GM23338 (cell line): ENCODE data around the gene RFC1. TPM values are rescaled to one million over a fixed set of nuclear protein-coding genes. Genes with fewer than 3 reads are reported as not detected.

Experiments used
- ATAC-seq: fragments of 200-7000 bp; cut with Tn5 transposase; 3 replicates; pipeline ENCODE4 v1.9.1; 2020
- DNase-seq: peaks from one replicate; pipeline ENCODE4 v3.0.0-alpha.2; 2015; ENCODE audit warnings: low spot score
- H2AFZ ChIP-seq: fragments of 200-600 bp; sonication (generic); 2 replicates; pipeline ENCODE4 v1.8.0; 2016; ENCODE audit warnings: antibody characterized with exemption, mild to moderate bottlenecking, moderate library complexity
- H3F3A ChIP-seq: fragments of 200-600 bp; sonication (generic); replicated peaks from 2 replicates; pipeline ENCODE4 v1.8.0; 2017; ENCODE audit warnings: antibody characterized with exemption, mixed run types, low read depth
- H3K27ac ChIP-seq: fragments of 200-600 bp; sonication (generic); 2 replicates; pipeline ENCODE4 v1.6.1; 2016; ENCODE audit warnings: low read depth
- H3K27me3 ChIP-seq: fragments of 200-600 bp; sonication (generic); 2 replicates; pipeline ENCODE4 v1.8.0; 2016; ENCODE audit warnings: mild to moderate bottlenecking, mixed run types, moderate library complexity; ENCODE audit not compliant: insufficient read depth
- H3K36me3 ChIP-seq: fragments of 200-600 bp; sonication (generic); 2 replicates; pipeline ENCODE4 v1.8.0; 2016; ENCODE audit warnings: mild to moderate bottlenecking; ENCODE audit not compliant: insufficient read depth
- H3K4me1 ChIP-seq: fragments of 200-600 bp; sonication (generic); 2 replicates; pipeline ENCODE4 v1.8.0; 2016; ENCODE audit warnings: mild to moderate bottlenecking, moderate library complexity; ENCODE audit not compliant: insufficient read depth
- H3K4me2 ChIP-seq: fragments of 200-600 bp; sonication (generic); 2 replicates; pipeline ENCODE4 v1.7.1; 2017; ENCODE audit warnings: mixed run types
- H3K4me3 ChIP-seq: fragments of 200-600 bp; sonication (generic); 2 replicates; pipeline ENCODE4 v1.6.1; 2016; ENCODE audit warnings: mixed run types
- H3K79me2 ChIP-seq: fragments of 200-600 bp; sonication (generic); replicated peaks from 2 replicates; pipeline ENCODE4 v1.8.0; 2017; ENCODE audit warnings: mild to moderate bottlenecking; ENCODE audit not compliant: insufficient read depth
- H3K9me2 ChIP-seq: fragments of 200-600 bp; sonication (generic); 2 replicates; pipeline ENCODE4 v1.8.0; 2017; ENCODE audit not compliant: insufficient read depth
- H4K20me1 ChIP-seq: fragments of 200-600 bp; sonication (generic); replicated peaks from 2 replicates; pipeline ENCODE4 v1.8.0; 2017; ENCODE audit warnings: mild to moderate bottlenecking; ENCODE audit not compliant: insufficient read depth
- H3K27ac Mint-ChIP-seq: 2 replicates; pipeline ENCODE4 v1.8.0; 2020; ENCODE audit warnings: inconsistent platforms, mild to moderate bottlenecking, moderate library complexity, mixed read lengths
- H3K27me3 Mint-ChIP-seq: 3 replicates; pipeline ENCODE4 v1.8.0; 2022; ENCODE audit warnings: low read depth, mild to moderate bottlenecking, moderate library complexity, mixed read lengths, inconsistent platforms; ENCODE audit not compliant: insufficient read depth, poor library complexity
- H3K36me3 Mint-ChIP-seq: 3 replicates; pipeline ENCODE4 v1.8.0; 2021; ENCODE audit warnings: low read depth, mild to moderate bottlenecking, inconsistent platforms, moderate library complexity, mixed read lengths
- H3K4me1 Mint-ChIP-seq: 3 replicates; pipeline ENCODE4 v1.8.0; 2020; ENCODE audit warnings: mild to moderate bottlenecking, inconsistent platforms, mixed read lengths
- H3K4me3 Mint-ChIP-seq: 3 replicates; pipeline ENCODE4 v1.8.0; 2021; ENCODE audit warnings: moderate library complexity, mild to moderate bottlenecking, inconsistent platforms, mixed read lengths
- H3K9me3 Mint-ChIP-seq: 3 replicates; pipeline ENCODE4 v1.8.0; 2020; ENCODE audit warnings: moderate library complexity, mild to moderate bottlenecking, inconsistent platforms, mixed read lengths
- CREB1 ChIP-seq: fragments of 250-450 bp; sonication (Bioruptor Pico); IDR thresholded peaks from 2 replicates; pipeline ENCODE4 v1.5.0; 2020; ENCODE audit warnings: low read depth, mild to moderate bottlenecking, moderate library complexity
- CTCF ChIP-seq, 2 experiments: fragments of 200-600 bp in 1 of 2; sonication (generic) in 1 of 2; conservative IDR thresholded peaks; 2 replicates each; pipeline versions ENCODE4 v1.5.1 to v1.6.1; 2016 to 2017; ENCODE audit warnings: antibody characterized with exemption in 2 of 2, low read depth in 2 of 2, mild to moderate bottlenecking in 2 of 2, moderate library complexity in 1 of 2
- EZH2phosphoT487 ChIP-seq: fragments of 200-600 bp; sonication (generic); IDR thresholded peaks from one replicate; pipeline ENCODE4 v1.8.1; 2018; ENCODE audit warnings: antibody characterized with exemption; ENCODE audit not compliant: unreplicated experiment
- JUNB ChIP-seq: IDR thresholded peaks from one replicate; pipeline ENCODE4 v1.6.1; 2016; ENCODE audit warnings: antibody characterized with exemption; ENCODE audit not compliant: unreplicated experiment
- POLR2AphosphoS5 ChIP-seq: IDR thresholded peaks from 2 replicates; pipeline ENCODE4 v1.6.1; 2016; ENCODE audit warnings: antibody characterized with exemption, low read depth
- REST ChIP-seq: IDR thresholded peaks from one replicate; pipeline ENCODE4 v1.6.1; 2018; ENCODE audit warnings: antibody characterized with exemption; ENCODE audit not compliant: unreplicated experiment
- STAT1 ChIP-seq: IDR thresholded peaks from one replicate; pipeline ENCODE4 v1.6.1; 2016; ENCODE audit warnings: antibody characterized with exemption; ENCODE audit not compliant: unreplicated experiment
- ZNF331 ChIP-seq: fragments of 250-450 bp; sonication (Bioruptor Pico); IDR thresholded peaks from 2 replicates; pipeline ENCODE4 v1.5.0; 2020; ENCODE audit warnings: low read depth, mild to moderate bottlenecking, moderate library complexity
- ZNF462 ChIP-seq: fragments of 250-450 bp; sonication (Bioruptor Pico); IDR thresholded peaks from 2 replicates; pipeline ENCODE4 v1.5.0; 2020; ENCODE audit warnings: mild to moderate bottlenecking, moderate library complexity
- polyA plus RNA-seq: library from polyadenylated mRNA; unstranded; fragments of >200 nt; fragmentation: Nextera tagmentation; extraction: Ambion mirVana; gene quantifications from 2 replicates; pipeline ENCODE4 v1.2.1, GENCODE V29; 2016
- total RNA-seq: library from RNA; depleted of rRNA; stranded (reverse); fragments of >200 nt; shearing (Covaris generic); gene quantifications from 2 replicates; pipeline ENCODE4 v1.2.3, GENCODE V29; 2014

The RFC1 gene
- total and polyA plus RNA-seq, 2 experiments from 2014 or later, result 75.8 to 228 TPM

- no peak for TF ChIP-seq ZNF462 (CRISPR knock-in tag)
- TF ChIP-seq CREB1 (CRISPR knock-in tag), result no peak
- no peak for TF ChIP-seq STAT1
- TF ChIP-seq EZH2phosphoT487, result no peak
Observed at GRCh38 chr4:39323821-39324220, 42.3 kb downstream of the RFC1 start (continued).

- ATAC-seq, result no peak
- Histone ChIP-seq H4K20me1 (no peaks in the 10 kb centered on the region; the same call in 1 of the 2 replicates), H3K27ac (no peak overlapping the region), H3F3A (no peaks in the 10 kb centered on the region), H3K4me2 (no peak overlapping the region), H2AFZ (no peak overlapping the region), H3K4me1 (no peaks in the 10 kb centered on the region), H3K36me3 (peaks cover 24% of the 10 kb centered on the region), H3K9me2 (no peaks in the 10 kb centered on the region), H3K4me3 (no peak overlapping the region), H3K79me2 (no peaks in the 10 kb centered on the region), H3K27me3 (no peaks in the 10 kb centered on the region)
- Mint-ChIP-seq H3K4me3 (no peak overlapping the region), H3K36me3 (peaks cover 13% of the 10 kb centered on the region), H3K9me3 (no peaks in the 10 kb centered on the region), H3K27ac (no peak overlapping the region), H3K27me3 (no peaks in the 10 kb centered on the region), H3K4me1 (no peaks in the 10 kb centered on the region)
- no peak for DNase-seq
- TF ChIP-seq POLR2AphosphoS5 (no peak), CTCF (conservative IDR thresholded peaks at IDR 0.05; ENCODE audit: low read depth in 2 of 2) (no peak), JUNB (no peak), REST (no peak), ZNF331 (CRISPR knock-in tag) (no peak), EZH2phosphoT487 (no peak)
Observed at GRCh38 chr4:39320381-39321115, 45.6 kb downstream of the RFC1 start.
